GM23338 (cell line): ENCODE results near the gene KCTD1.

Source experiments
- CTCF ChIP-seq, 2 experiments: fragments of 200-600 bp in 1 of 2; sonication (generic) in 1 of 2; conservative IDR thresholded peaks; 2 replicates each; pipeline versions ENCODE4 v1.5.1 to v1.6.1; 2016 to 2017; ENCODE audit warnings: antibody characterized with exemption in 2 of 2, low read depth in 2 of 2, mild to moderate bottlenecking in 2 of 2, moderate library complexity in 1 of 2
- TF ChIP-seq, protein P1 (sequence below): IDR thresholded peaks from one replicate; pipeline ENCODE4 v1.6.1; 2018; ENCODE audit warnings: antibody characterized with exemption; ENCODE audit not compliant: unreplicated experiment

GRCh38 chr18:26448714-26449159 is 99.6 kb downstream of the KCTD1 start:
- TF ChIP-seq CTCF (conservative IDR thresholded peaks at IDR 0.05; ENCODE audit: low read depth in 2 of 2) = no peak
- TF ChIP-seq, protein P1, sequence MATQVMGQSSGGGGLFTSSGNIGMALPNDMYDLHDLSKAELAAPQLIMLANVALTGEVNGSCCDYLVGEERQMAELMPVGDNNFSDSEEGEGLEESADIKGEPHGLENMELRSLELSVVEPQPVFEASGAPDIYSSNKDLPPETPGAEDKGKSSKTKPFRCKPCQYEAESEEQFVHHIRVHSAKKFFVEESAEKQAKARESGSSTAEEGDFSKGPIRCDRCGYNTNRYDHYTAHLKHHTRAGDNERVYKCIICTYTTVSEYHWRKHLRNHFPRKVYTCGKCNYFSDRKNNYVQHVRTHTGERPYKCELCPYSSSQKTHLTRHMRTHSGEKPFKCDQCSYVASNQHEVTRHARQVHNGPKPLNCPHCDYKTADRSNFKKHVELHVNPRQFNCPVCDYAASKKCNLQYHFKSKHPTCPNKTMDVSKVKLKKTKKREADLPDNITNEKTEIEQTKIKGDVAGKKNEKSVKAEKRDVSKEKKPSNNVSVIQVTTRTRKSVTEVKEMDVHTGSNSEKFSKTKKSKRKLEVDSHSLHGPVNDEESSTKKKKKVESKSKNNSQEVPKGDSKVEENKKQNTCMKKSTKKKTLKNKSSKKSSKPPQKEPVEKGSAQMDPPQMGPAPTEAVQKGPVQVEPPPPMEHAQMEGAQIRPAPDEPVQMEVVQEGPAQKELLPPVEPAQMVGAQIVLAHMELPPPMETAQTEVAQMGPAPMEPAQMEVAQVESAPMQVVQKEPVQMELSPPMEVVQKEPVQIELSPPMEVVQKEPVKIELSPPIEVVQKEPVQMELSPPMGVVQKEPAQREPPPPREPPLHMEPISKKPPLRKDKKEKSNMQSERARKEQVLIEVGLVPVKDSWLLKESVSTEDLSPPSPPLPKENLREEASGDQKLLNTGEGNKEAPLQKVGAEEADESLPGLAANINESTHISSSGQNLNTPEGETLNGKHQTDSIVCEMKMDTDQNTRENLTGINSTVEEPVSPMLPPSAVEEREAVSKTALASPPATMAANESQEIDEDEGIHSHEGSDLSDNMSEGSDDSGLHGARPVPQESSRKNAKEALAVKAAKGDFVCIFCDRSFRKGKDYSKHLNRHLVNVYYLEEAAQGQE = no peak
